SK-N-SH (cell line): ENCODE results near the gene CCNY. TPM values are rescaled to one million over a fixed set of nuclear protein-coding genes. Genes with fewer than 3 reads are reported as not detected.
A peak's percentile ranks its signal among the peaks of the same experiment; 100 is the strongest.

ENCODE experiments used
- CTCF ChIA-PET: fragments of 300-600, 350-600 bp; formaldehyde crosslinking; extraction: SDS; loops from one replicate; lab custom pipeline; 2021; lab: Yijun Ruan, JAX
- POLR2A ChIA-PET: fragments of 350-600 bp; sonication (Branson Sonifier 250); formaldehyde crosslinking; extraction: SDS; loops from one replicate; lab custom pipeline; 2020; ENCODE audit warnings: antibody characterized with exemption, inconsistent platforms; lab: Yijun Ruan, JAX
- DNase-seq: peaks from one replicate; pipeline ENCODE4 v3.0.0; 2012
- H2AFZ ChIP-seq: fragments of 200-600 bp; sonication (generic); 2 replicates; pipeline ENCODE4 v1.8.1; 2016; ENCODE audit warnings: antibody characterized with exemption, mild to moderate bottlenecking, low read depth
- H3F3A ChIP-seq: fragments of 200-600 bp; sonication (generic); replicated peaks from 2 replicates; pipeline ENCODE3; 2016; ENCODE audit warnings: antibody characterized with exemption, mild to moderate bottlenecking; ENCODE audit not compliant: insufficient read depth
- H3K27ac ChIP-seq, 2 experiments: fragments of 200-500 bp in 1 of 2; fragments of 200-600 bp in 1 of 2; sonication (Bioruptor generic) in 1 of 2; sonication (generic), shearing (Covaris generic) in 1 of 2; 2 replicates each; pipeline versions ENCODE4 v1.5.1 to v1.6.1; 2014 to 2016; ENCODE audit warnings: low read depth in 2 of 2, inconsistent platforms in 1 of 2, low read length in 1 of 2, mild to moderate bottlenecking in 1 of 2, mixed read lengths in 1 of 2
- H3K27me3 ChIP-seq: fragments of 200-600 bp; sonication (generic), shearing (Covaris generic); 2 replicates; pipeline ENCODE4 v1.6.1; 2016; ENCODE audit warnings: mixed run types; ENCODE audit not compliant: insufficient read depth
- H3K36me3 ChIP-seq, 2 experiments: fragments of 200-500 bp in 1 of 2; fragments of 200-600 bp in 1 of 2; sonication (Bioruptor generic) in 1 of 2; sonication (generic) in 1 of 2; replicated peaks in 1 of 2; 2 replicates each; pipeline versions ENCODE3 to v1.5.1; 2014 to 2016; ENCODE audit warnings: low read length in 1 of 2, mild to moderate bottlenecking in 1 of 2; ENCODE audit not compliant: insufficient read depth in 2 of 2, control insufficient read depth in 1 of 2
- H3K4me1 ChIP-seq, 2 experiments: fragments of 200-500 bp in 1 of 2; fragments of 200-600 bp in 1 of 2; sonication (Bioruptor generic) in 1 of 2; sonication (generic), shearing (Covaris generic) in 1 of 2; 2 replicates each; pipeline versions ENCODE4 v1.5.1 to v1.6.1; 2014 to 2016; ENCODE audit warnings: low read depth in 1 of 2, low read length in 1 of 2, mixed run types in 1 of 2; ENCODE audit not compliant: insufficient read depth in 2 of 2, control insufficient read depth in 1 of 2
- H3K4me2 ChIP-seq: fragments of 200-600 bp; sonication (generic), shearing (Covaris generic); 2 replicates; pipeline ENCODE4 v1.6.1; 2017; ENCODE audit warnings: mixed run types
- H3K4me3 ChIP-seq, 2 experiments: fragments of 200-500 bp in 1 of 2; fragments of 200-600 bp in 1 of 2; sonication (Bioruptor generic) in 1 of 2; sonication (generic), shearing (Covaris generic) in 1 of 2; 2 replicates each; pipeline versions ENCODE4 v1.5.1 to v1.8.1; 2014 to 2016; ENCODE audit warnings: low read depth in 2 of 2, inconsistent platforms in 1 of 2, low read length in 1 of 2, mild to moderate bottlenecking in 1 of 2, mixed read lengths in 1 of 2, moderate library complexity in 1 of 2
- H3K79me2 ChIP-seq: fragments of 200-600 bp; sonication (generic); 2 replicates; pipeline ENCODE4 v1.8.1; 2017; ENCODE audit warnings: mild to moderate bottlenecking; ENCODE audit not compliant: insufficient read depth
- H3K9ac ChIP-seq: fragments of 200-600 bp; sonication (generic); 2 replicates; pipeline ENCODE4 v1.6.1; 2017; ENCODE audit warnings: mixed run types
- H3K9me2 ChIP-seq: fragments of 200-600 bp; sonication (generic); 2 replicates; pipeline ENCODE4 v1.6.1; 2017; ENCODE audit warnings: mixed run types
- H3K9me3 ChIP-seq: fragments of 200-600 bp; sonication (generic); 2 replicates; pipeline ENCODE4 v1.6.1; 2017; ENCODE audit warnings: mixed run types, mild to moderate bottlenecking, moderate library complexity
- H4K20me1 ChIP-seq: fragments of 200-600 bp; sonication (generic); 2 replicates; pipeline ENCODE4 v1.6.1; 2017; ENCODE audit warnings: mild to moderate bottlenecking, mixed run types; ENCODE audit not compliant: insufficient read depth
- CHD2 ChIP-seq: fragments of 150-350 bp; IDR thresholded peaks from 2 replicates; pipeline ENCODE4 v1.6.1; 2018; ENCODE audit warnings: low read length; ENCODE audit not compliant: partially characterized antibody
- EP300 ChIP-seq, 2 experiments: IDR thresholded peaks; 2 replicates each; pipeline versions ENCODE4 v1.4.0 to v1.6.1; 2012; ENCODE audit warnings: borderline replicate concordance in 1 of 2, low read depth in 1 of 2, low read length in 1 of 2
- GATA2 ChIP-seq: sonication (generic); formaldehyde crosslinking; IDR thresholded peaks from 2 replicates; pipeline ENCODE4 v1.5.0; 2020; ENCODE audit warnings: mild to moderate bottlenecking, missing genetic modification reagents
- IRF3 ChIP-seq: fragments of 150-350 bp; IDR thresholded peaks from 2 replicates; pipeline ENCODE4 v1.6.1; 2016; ENCODE audit warnings: mild to moderate bottlenecking, low read depth, low read length
- JUND ChIP-seq: IDR thresholded peaks from 2 replicates; pipeline ENCODE4 v1.4.0; 2012
- MEF2A ChIP-seq: IDR thresholded peaks from 2 replicates; pipeline ENCODE4 v1.4.0; 2012; ENCODE audit warnings: low read depth, borderline replicate concordance
- MXI1 ChIP-seq: IDR thresholded peaks from 2 replicates; pipeline ENCODE4 v1.6.1; 2012; ENCODE audit warnings: mild to moderate bottlenecking, low read depth, low read length, improper control_type of control experiment
- NFIC ChIP-seq: IDR thresholded peaks from 2 replicates; pipeline ENCODE4 v1.4.0; 2012; ENCODE audit warnings: borderline replicate concordance
- RAD21 ChIP-seq: IDR thresholded peaks from 2 replicates; pipeline ENCODE4 v1.6.1; 2012; ENCODE audit warnings: mild to moderate bottlenecking, low read length
- RXRA ChIP-seq: IDR thresholded peaks from 2 replicates; pipeline ENCODE4 v1.4.0; 2012; ENCODE audit warnings: low read depth, mild to moderate bottlenecking, borderline replicate concordance
- SIN3A ChIP-seq: IDR thresholded peaks from 2 replicates; pipeline ENCODE4 v1.6.1; 2012; ENCODE audit warnings: low read depth, mild to moderate bottlenecking, low read length, moderate library complexity, borderline replicate concordance
- TCF12 ChIP-seq: IDR thresholded peaks from 2 replicates; pipeline ENCODE4 v1.4.0; 2012
- USF2 ChIP-seq: fragments of 150-350 bp; IDR thresholded peaks from 2 replicates; pipeline ENCODE4 v1.6.1; 2017; ENCODE audit warnings: antibody characterized with exemption, low read length, low read depth, borderline replicate concordance
- YY1 ChIP-seq: IDR thresholded peaks from 2 replicates; pipeline ENCODE4 v1.4.0; 2012; ENCODE audit warnings: low read depth, mild to moderate bottlenecking
- WGBS: methylation state at CpG from one replicate; pipeline ENCODE4 v1.1.6; 2017; ENCODE audit warnings: low lambda C conversion rate; 5-methylcytosine and 5-hydroxymethylcytosine counted together
- polyA plus RNA-seq, 3 experiments: library from polyadenylated mRNA; depleted of rRNA; stranded (reverse); fragments of >200 nt; gene quantifications; 2 replicates each; pipeline ENCODE4 v1.2.3, GENCODE V29; 2012
- TF ChIP-seq, protein P1 (sequence below): IDR thresholded peaks from 2 replicates; pipeline ENCODE4 v1.4.0; 2012; ENCODE audit warnings: low read depth
- TF ChIP-seq, protein P2 (sequence below): IDR thresholded peaks from 2 replicates; pipeline ENCODE4 v1.4.0; 2012; ENCODE audit warnings: low read depth, borderline replicate concordance
- TF ChIP-seq, protein P3 (sequence below): IDR thresholded peaks from 2 replicates; pipeline ENCODE4; 2012

CCNY gene
- polyA plus RNA-seq, 1 of the 3 experiments (the other 2 are of a cell fraction): 29.4 TPM

GRCh38 chr10:35446439-35446838 is 110.1 kb downstream of the CCNY start:
- H3K4me3 ChIP-seq: no peak overlapping the region
- no peak overlapping the region for H3K4me2 ChIP-seq
- no peak overlapping the region for H2AFZ ChIP-seq
- no peaks in the 10 kb centered on the region for H3K9me2 ChIP-seq
- H3K27me3 ChIP-seq: no peaks in the 10 kb centered on the region
- H3K9me3 ChIP-seq: peaks cover 16% of the 10 kb centered on the region
- POLR2A ChIA-PET: no interaction called here
- DNase-seq: no peak
- H3K79me2 ChIP-seq: peaks cover 96% of the 10 kb centered on the region
- TF ChIP-seq, protein P1, sequence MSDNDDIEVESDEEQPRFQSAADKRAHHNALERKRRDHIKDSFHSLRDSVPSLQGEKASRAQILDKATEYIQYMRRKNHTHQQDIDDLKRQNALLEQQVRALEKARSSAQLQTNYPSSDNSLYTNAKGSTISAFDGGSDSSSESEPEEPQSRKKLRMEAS: no peak
- peak; percentile 24; the same call in 1 of the 2 replicates for TF ChIP-seq TCF12
- no peak for TF ChIP-seq GATA2 (CRISPR knock-in tag)
- TF ChIP-seq YY1: no peak
- peak; percentile 26; the same call in 1 of the 2 replicates for TF ChIP-seq NFIC
- TF ChIP-seq, protein P2, sequence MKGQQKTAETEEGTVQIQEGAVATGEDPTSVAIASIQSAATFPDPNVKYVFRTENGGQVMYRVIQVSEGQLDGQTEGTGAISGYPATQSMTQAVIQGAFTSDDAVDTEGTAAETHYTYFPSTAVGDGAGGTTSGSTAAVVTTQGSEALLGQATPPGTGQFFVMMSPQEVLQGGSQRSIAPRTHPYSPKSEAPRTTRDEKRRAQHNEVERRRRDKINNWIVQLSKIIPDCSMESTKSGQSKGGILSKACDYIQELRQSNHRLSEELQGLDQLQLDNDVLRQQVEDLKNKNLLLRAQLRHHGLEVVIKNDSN: no peak
- TF ChIP-seq MEF2A: no peak
- TF ChIP-seq, protein P3, sequence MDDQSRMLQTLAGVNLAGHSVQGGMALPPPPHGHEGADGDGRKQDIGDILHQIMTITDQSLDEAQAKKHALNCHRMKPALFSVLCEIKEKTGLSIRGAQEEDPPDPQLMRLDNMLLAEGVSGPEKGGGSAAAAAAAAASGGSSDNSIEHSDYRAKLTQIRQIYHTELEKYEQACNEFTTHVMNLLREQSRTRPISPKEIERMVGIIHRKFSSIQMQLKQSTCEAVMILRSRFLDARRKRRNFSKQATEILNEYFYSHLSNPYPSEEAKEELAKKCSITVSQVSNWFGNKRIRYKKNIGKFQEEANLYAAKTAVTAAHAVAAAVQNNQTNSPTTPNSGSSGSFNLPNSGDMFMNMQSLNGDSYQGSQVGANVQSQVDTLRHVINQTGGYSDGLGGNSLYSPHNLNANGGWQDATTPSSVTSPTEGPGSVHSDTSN: peak; percentile 69
- TF ChIP-seq, all 33 proteins: peak for 3
- CTCF ChIA-PET: no interaction called here
- Histone ChIP-seq H3F3A (peaks cover 12% of the 10 kb centered on the region), H3K4me1 (peaks cover 30 to 39% of the 10 kb centered on the region in 2 experiments), H3K27ac (0 out of 4 replicates have a peak overlapping the region, but pooled peaks of 1 of the 2 experiments have one; percentile 5), H4K20me1 (peaks cover 60% of the 10 kb centered on the region), H3K36me3 (peaks cover 0 to 5% of the 10 kb centered on the region in 2 experiments), H3K9ac (no peak overlapping the region)
- WGBS: 94% methylated on average over 2 of the region's 2 CpGs

- Histone ChIP-seq H3K9me2 (no peaks in the 10 kb centered on the region), H3F3A (peaks cover 12% of the 10 kb centered on the region), H3K36me3 (peaks cover 0 to 5% of the 10 kb centered on the region in 2 experiments), H3K4me3 (peak overlapping the region; percentile 11 to 20; a peak in 1 of 4 replicates), H3K9me3 (peaks cover 16% of the 10 kb centered on the region), H3K4me1 (peaks cover 30 to 42% of the 10 kb centered on the region in 2 experiments), H4K20me1 (peaks cover 68% of the 10 kb centered on the region), H3K4me2 (peak overlapping the region; percentile 74), H3K27ac (peak overlapping the region; percentile 57 to 86), H3K79me2 (peaks cover 96% of the 10 kb centered on the region), H3K9ac (no peak overlapping the region), H3K27me3 (no peaks in the 10 kb centered on the region), H2AFZ (no peak overlapping the region)
- ChIA-PET POLR2A (no interaction called here), CTCF (no interaction called here)
- peak; percentile 40 for DNase-seq
- 32% methylated on average over 14 of the region's 14 CpGs for WGBS
- TF ChIP-seq, protein P2: peak; percentile 49; the same call in 1 of the 2 replicates
- TF ChIP-seq USF2 (no peak), MXI1 (peak; percentile 35; the same call in 1 of the 2 replicates), NFIC (peak; percentile 93), TCF12 (peak; percentile 89), RAD21 (no peak), SIN3A (peak; percentile 74; the same call in 1 of the 2 replicates), IRF3 (no peak), CHD2 (no peak), JUND (peak; percentile 52; the same call in 1 of the 2 replicates), RXRA (no peak), EP300 (IDR thresholded peaks at IDR 0.05; ENCODE audit: borderline replicate concordance in 1 of 2, low read depth in 1 of 2, low read length in 1 of 2) (peak; percentile 42 to 82; a peak in 2 of 4 replicates), GATA2 (CRISPR knock-in tag) (0 out of 2 replicates have a peak, but pooled peaks have one; percentile 35)
- TF ChIP-seq, protein P3: peak; percentile 70
- TF ChIP-seq, protein P1: peak; percentile 77
Observed at GRCh38 chr10:35447693-35448407, 111.5 kb downstream of the CCNY start.
